Ramos (cell line): ENCODE data around the gene MED14.
"Not testable (repeated sequence)": the region's sequence is repeated elsewhere in the genome, so short reads cannot be mapped to it uniquely, and the experiment has no call there.

Source experiments
- in situ Hi-C: fragments of 300-500 bp; cut with MboI; formaldehyde crosslinking; loops from one replicate; pipeline ENCODE4 v1.14.3; 2022; ENCODE audit warnings: low sequenced_read_pairs; ENCODE audit not compliant: unreplicated experiment

MED14 gene

DNA sequence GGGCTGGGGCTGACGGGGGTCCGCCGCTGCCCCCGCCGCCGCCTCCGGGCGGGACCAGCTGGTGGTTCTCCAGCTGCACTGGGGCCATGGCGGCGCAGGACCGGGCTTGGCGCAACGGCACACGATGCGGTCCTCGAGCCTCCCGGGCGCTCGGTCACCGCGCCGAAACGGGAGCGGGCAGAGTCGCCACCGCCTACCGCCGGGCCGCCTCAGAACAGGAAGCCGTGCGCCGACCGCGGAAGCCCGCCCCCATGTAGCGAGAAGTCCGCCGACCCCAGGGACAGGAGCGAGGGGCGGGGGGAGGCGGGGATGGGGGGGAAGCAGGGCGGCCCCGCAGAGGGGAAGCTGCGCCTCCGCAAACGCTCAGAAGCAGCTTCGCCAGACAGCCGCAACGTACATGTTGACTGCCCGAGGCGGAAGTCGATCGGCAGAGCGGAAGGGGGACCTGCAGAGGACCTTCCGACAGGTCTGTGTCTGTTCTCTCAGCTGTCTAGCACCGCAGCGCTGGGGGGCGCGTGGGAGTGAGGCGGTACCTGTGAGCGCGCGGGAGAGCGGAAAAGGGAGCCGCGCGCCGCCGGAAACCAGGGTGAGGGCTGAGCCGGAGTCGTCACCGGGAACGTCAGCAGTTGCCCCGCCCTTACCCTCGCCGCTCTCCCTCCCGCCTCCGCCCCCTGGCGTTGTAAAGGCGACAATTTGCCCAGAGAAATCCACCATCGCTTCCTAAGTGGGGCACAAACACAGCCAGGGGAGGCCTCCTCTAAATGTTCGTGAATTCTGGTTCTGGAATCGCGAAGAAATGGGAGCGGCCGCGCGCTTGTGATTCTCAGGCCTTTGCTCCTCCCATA lies at the start of gene MED14:
MED14 (minus strand) TSS at position 218 of the 845 bp plus-strand sequence; CDS start at position 88, 130 bp downstream.
- in situ Hi-C loops: no loop called here

DNA sequence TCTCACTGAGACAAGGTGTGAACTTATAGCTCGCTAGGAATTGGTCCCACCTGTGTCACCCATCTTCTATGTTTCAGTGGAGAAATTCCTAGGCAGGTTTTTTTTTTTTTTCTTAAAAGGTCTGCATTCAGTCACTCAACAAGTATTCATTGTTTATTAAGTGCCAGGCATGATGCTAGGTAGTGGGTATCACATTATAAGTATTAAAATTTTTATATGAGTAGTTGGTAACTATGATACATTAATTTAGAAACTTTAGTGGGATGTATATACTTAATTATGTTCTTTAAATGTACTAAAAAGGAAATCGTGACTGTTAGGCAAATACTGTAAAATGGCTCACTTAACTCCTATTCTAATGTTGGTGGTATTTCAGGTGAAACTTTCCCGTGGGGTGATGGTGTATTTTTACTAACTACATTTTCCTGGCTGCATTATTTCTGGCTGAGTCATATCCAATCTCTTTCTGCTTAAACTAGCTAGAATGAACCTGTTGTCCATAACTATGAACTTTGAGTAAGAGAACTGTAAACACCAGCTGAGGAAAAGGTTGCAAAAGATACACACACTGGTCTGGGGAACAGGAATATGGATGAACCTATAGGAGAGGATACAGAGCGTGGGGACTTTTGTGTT lies 49.3 kb upstream of the MED14 start:
- in situ Hi-C loops: no loop called here

DNA sequence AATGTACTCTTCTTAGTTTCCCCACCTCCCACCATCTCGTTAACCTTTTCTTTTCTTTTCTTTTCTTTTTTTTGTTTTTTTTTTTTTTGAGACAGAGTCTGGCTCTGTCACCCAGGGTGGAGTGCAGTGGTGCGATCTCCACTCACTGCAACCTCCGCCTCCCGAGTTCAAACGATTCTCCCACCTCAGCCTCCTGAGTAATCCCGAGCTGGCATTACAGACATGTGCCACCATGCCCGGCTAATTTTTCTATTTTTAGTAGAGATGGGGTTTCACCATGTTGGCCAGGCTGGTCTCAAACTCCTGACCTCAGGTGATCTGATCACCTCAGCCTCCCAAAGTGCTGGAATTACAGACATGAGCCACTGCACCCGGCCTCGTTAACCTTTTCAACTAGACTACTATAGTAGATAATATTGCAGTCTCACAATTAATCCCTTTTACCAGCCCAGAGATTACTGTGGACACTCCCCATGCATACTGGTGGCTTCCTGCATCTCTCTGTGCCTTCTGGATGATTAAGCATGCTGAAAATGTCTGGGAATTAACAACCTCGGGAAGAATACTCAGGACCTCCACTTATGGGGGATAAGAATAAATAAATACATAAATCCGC lies 47.4 kb upstream of the MED14 start:
- in situ Hi-C loops: not testable (repeated sequence)

DNA sequence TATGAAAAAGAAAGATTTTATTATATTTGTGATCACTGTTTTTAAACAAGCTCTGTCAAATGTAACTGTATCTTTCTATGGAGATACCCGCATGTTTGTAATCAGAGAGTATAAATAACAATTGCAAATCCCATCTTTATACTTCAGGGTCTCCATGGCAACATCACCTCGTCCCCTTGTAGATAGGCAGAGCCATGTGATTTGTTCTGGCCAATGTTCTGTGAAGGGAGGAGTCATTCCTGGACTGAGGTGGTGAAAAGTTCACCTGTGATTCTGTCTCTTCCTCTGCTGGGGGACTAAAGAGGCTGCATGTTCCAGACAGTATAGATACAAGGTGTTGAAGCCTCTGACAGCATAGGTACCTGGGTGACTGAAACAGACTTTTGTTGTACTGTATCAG lies 45.6 kb upstream of the MED14 start:
- in situ Hi-C loops: no loop called here

DNA sequence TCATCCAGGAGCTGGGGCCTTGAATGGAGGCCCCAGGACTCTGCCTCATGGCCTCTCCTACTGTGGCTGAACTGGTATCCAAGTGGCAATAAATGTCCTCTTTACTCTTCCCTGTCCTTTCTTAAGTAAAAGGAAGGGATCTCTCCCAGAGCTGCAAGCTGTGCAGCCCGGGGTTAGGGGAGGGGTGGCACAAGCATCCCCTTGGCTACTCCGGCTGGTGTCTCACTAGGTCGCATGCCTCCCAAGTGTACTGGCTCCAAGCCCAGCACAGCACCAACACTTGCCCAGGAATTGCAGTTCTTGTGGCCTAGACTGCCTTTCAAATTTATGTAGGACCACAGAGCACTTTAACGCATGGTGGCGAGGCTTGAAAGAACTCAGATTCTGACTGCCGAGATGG lies 44.7 kb upstream of the MED14 start:
- in situ Hi-C loops: no loop called here

DNA sequence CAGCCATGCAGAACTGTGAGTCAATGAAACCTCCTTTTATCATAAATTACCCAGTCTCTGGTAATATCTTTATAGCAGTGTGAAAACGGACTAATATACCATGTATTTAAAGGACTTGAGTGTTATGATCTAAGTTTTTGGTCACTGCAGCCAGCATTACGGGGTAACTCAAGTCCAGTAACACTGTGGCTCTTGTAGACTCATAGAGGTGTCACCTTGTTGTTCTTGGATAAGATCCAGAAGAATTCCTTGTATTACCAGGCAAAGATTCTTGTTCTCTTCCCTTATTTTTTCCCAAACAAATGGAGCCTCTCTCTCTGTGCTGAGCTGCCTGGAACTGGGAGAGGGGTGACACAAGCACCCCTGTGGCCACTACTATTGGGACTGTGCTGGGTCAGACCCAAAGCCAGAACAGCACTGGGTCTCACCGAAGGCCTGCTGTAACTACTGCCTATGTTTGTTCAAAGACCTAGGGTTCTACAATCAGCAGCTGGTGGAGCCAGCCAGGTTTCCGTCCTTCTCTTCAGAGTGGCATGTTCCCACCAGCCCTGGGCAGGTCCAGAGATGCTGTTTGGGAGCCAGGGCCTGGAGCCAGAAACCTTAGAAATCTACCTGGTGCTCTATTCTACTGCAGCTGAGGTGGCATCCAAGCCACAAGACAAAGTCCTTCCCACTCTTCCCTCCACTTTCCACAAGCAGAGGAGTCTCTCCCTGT lies 43.7 kb upstream of the MED14 start:
- in situ Hi-C loops: no loop called here

DNA sequence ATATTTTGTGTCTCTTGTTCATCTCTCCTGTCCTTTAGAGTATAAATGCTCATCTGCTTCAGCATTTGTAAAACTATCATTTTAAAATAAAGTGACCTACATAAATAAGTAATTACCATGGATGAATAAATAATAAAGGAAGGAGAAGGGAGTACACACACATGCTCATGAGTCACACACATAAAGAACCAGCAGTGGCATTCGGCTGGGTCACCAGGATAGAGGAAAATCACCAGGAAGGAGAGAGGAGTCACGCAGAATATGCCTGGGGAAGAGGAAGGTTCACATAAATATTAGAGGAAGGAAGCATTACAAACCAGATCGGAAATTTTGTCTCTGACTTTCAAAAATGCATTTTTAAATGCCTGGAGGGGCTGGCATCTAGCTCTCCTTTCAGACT lies 38.5 kb upstream of the MED14 start:
- in situ Hi-C loops: no loop called here

DNA sequence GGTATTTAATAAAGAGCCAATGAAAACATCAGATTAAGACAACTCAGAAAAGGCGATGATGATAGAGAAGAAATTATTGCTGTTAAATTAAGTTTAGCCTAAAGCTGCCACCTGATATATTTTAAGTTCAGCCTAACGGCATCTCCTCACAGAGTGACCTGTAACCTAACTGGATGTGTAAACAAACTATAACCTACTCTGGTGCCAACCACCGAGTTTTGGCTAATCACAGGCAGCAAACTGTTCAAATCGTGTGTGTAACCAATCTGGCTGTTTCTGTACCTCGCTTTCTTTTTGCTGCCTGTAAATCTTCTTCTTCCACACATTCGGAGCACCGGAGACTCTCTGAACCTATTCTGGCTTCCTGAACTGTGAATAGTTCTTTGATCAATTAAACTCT lies 37.8 kb upstream of the MED14 start:
- in situ Hi-C loops: no loop called here

DNA sequence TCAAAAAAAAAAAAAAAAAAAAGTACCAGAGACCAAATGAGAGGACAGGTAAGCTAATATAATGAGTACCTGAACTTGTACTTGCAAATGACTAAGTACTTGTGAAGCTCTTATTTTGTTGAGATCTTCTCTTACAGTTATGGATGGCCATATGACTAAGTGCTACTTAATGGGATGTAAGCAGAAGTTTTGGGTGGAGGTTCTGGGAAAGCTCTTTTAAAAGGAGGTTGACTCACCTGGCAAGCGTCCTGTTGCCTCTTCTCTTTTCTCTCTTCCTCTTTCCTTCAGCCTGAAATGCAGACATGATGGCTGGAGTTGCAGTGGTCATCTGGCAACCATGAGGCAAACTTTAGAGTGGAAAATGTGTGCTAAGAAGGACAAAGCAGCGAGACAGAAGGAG lies 36.9 kb upstream of the MED14 start:
- in situ Hi-C loops: no loop called here

DNA sequence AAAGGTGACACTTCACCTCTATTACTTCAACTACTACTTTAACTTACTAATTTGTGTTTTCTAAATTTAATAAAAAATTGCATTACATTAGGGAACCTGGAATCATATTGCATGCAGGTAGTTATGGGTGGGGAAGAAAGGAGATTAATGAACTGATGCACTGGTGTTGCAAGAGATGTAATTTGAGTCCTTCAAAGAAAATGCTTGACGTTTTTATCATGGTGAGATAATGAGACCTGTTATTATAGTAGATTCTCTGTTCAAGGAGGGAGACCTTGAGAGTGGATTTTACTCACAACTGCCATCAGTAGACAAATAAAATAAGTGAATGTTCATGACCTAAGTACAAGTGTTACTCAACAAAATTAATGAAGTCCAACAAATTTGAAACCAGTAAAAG lies 26.4 kb upstream of the MED14 start:
- in situ Hi-C loops: no loop called here

DNA sequence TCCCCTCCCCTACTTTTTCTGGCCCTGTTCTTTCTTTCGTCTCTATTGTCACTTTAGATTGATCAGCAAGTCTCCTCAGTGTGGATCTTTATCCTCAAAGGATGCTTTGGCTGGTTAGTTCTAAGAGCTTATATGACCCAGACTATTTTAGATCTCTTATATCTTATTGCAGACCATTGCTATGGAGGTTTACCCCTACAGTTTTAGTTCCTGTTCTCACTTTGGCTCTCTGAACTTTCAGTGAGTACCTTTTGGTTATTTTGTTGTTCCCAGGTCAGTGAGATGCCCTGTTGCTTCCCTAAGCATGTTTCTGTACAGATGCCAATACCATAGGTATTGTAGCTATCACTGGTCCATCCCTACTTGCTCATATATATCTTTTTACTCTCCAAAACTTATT lies 24.0 kb upstream of the MED14 start:
- in situ Hi-C loops: no loop called here

DNA sequence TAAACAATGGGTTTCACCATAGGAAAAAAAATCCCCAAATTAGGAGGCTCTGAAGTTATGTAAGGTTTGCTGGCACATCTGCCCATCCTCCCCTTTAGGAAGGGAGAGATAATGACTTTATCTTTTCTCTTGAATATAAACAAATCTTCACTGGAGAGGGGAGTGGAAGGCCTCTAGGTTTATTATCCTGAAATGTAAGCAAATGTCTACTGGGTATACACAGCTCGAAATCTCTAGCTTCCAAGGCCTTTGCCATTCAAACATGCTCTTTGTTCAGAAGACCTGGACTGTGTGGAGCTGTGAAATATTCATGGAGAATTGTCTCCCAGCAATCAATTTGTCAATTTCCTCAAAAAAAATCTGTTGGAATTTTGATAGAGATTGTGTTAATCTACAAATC lies 21.7 kb upstream of the MED14 start:
- in situ Hi-C loops: no loop called here

DNA sequence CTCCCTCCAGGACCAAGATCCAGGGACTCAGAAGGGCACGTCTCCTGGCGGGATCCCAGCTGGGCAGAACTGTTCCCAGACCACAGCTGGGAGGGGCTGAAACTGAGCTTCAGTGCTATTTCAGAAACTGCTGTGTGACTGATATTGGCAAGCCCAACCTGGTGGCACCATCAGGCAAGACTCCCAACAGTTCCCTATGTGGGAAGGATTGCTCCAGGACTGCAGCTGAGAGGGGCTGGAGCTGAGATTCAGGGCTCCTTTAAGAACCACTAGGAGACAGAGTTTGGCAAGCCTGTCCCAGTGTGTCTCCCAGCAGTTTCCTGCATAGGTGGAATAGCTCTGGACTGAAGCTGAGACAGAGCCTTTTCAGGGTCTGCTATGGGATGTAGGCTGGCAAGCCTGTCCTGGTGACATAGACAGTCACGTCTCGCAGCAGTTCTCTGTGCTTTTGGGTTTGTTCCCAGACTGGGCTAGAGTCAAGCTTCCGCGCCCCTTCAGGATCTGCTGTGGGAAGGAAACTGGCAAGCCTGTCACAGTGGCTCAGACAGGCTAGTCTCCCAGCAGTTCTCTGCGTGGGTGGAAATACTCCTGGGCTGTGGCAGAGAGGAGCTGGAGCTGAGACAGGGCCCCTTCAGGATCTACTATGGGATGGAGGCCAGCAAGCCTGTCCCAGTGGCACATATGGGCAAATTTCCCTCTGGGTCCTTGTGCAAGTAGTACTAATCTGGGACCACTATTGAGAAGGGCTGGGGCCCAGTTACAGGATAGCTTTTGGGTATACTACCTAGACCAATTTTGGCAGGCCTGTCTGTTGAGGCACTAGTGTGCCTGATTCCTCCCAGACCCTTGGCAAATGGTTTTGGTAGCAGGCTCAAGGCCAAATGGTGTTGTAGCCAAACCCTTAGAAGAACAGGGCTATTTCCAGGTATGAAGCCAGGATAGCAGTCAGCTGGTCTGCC lies 20.2 kb upstream of the MED14 start:
- in situ Hi-C loops: no loop called here

DNA sequence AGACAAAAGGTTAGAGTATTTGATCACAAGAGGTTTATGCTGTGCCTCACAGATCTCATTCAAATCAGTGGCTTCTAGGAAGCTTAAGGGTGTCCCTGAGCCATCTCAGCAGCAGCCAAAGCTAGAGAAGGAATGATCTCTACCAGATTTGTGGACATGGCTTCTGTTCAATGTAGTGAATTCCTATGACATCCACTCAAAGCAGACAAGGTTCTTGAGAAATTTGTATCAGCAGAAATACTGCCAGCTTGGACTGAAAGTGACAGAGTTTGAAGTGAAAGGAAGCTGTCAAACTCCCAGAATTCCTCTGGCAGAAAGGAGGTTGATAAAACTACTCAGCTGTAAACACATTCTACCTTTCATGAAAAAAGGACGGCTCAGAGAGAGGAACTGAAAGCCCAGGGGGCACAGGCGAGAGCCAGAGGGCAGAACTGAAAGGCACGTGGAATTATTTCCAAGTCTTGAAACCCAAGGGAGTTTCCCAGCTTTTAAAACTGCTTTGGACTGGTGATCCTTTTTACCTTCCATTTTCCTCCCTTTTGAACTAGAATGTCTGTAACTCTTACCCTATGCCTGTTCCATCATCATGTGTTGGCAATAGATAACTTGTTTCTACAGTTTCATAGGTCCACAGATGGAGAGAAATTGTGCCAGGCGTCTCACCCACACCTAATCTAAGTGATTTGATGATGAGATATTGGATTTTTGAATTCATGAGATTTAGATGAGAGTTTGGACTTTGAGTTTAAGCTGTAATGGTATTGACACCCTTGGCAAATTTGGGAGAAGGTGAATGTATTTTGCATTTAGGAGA lies 14.5 kb upstream of the MED14 start:
- in situ Hi-C loops: no loop called here

DNA sequence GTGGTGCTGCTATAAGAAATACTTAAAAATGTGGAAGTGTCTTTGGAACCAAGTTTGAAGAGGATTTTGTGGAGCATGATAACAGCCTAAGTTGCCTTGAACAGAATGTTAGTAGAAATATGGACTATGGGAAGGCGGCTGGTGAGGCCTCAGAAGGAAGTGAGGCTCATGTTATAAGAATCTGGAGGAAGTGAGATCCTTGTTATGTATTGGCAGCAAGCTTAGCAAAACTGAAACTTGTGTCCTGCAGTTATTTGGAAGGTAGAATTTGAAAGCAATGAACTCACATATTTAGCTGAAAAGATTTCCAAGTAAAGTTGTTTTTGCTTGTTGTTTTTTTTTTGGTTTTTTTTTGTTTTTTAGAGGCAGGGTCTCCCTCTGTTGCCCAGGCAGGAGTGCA lies 13.6 kb upstream of the MED14 start:
- in situ Hi-C loops: no loop called here

DNA sequence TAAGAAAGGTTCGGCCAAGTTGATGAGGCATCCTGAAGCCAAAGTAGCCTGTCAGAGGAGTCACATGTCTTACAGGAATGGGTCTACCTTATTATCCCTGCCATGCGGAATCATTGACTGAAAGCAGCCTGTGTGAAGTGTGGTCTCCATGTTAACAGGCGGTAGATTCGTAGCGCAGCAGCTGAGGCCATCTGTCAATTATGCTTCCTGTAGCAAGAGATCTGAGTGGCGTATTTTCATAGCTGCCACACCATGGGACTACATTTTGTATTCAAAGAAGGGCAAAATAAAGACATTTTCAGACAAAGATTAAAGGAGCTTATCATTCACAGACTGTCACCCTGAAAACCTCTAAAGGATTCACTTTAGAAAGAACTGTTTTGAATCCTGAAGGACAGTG lies 11.2 kb upstream of the MED14 start:
- in situ Hi-C loops: no loop called here

DNA sequence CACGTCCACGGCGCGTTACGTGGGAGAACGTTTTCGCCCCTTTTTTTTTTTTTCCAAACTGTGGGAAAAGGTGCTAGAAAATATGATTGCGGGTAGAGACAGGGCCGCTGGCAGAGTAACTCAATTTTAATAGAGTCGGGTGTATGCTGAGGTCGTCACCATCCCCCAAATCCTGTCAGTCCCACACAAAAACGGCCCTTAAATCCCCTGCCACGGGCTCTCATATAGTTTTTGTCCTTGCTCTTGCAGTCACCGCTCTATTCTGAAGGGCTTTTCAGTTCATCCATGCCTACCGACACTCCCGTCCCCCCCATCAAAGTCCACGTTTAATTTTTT lies 796 bp upstream of the MED14 start:
- in situ Hi-C loops: no loop called here

DNA sequence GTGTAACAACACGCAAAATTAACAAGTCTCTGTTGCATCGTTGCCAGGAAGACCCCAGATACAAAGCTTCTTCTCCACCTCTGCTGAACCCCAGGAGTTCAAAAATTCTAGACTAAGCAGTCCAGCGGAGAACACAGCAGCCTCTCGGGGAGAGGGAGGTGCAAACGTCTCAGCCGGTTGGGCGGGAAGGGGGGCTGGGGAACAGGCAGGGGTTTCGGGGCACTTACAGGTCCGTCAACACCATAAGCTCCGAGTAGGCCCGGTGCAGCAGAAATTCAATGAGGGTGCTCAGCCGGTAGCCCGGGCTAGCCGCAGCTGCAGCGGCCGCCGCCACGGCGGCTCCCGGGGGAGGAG lies 394 bp downstream of the MED14 start:
- in situ Hi-C loops: no loop called here

DNA sequence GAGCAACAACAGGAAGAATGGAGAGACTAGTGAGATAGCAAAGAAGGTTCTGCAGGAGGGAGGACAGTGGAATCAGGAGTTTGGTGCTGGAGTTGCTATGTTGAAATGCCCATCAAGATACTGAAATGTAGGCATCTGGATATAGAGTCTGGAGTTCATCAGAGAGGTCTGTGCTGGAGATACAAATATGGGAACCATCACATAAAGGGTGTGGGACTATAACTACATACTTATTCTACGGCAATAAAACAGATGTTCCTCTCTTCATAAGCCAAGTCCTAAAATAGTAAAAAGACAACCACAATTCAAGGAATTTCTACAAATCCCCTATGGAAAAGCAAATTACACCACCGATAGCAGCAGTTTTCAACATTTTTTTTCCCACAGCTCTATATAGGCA lies 1.6 kb downstream of the MED14 start:
- in situ Hi-C loops: no loop called here
